ENCODE results near the gene PPP1R27.

DNA sequence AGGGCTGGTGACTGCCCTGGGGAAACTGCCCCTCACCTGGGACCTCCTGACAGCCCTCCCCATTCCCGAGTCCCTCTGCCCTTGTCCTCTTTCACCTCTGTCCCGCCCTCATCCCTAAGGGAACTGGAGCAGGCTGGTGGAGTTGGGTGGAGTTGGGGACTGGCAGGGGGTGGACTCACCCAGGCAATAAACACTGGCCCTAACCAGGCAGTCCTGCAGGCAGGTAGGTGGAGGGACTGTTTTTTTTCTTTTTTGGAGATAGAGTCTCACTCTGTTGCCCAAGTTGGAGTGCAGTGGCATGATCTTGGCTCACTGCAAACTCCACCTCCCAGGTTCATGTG is 19.2 kb downstream of the PPP1R27 start:
- TF ChIP-seq, protein P1, sequence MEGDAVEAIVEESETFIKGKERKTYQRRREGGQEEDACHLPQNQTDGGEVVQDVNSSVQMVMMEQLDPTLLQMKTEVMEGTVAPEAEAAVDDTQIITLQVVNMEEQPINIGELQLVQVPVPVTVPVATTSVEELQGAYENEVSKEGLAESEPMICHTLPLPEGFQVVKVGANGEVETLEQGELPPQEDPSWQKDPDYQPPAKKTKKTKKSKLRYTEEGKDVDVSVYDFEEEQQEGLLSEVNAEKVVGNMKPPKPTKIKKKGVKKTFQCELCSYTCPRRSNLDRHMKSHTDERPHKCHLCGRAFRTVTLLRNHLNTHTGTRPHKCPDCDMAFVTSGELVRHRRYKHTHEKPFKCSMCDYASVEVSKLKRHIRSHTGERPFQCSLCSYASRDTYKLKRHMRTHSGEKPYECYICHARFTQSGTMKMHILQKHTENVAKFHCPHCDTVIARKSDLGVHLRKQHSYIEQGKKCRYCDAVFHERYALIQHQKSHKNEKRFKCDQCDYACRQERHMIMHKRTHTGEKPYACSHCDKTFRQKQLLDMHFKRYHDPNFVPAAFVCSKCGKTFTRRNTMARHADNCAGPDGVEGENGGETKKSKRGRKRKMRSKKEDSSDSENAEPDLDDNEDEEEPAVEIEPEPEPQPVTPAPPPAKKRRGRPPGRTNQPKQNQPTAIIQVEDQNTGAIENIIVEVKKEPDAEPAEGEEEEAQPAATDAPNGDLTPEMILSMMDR (IDR thresholded peaks at IDR 0.05 in 2 of 3, conservative IDR thresholded peaks at IDR 0.05 in 1 of 3; ENCODE audit: insufficient read depth in 2 of 3, low read depth in 1 of 3, low read length in 3 of 3), result no peak
- TF ChIP-seq, protein P2, sequence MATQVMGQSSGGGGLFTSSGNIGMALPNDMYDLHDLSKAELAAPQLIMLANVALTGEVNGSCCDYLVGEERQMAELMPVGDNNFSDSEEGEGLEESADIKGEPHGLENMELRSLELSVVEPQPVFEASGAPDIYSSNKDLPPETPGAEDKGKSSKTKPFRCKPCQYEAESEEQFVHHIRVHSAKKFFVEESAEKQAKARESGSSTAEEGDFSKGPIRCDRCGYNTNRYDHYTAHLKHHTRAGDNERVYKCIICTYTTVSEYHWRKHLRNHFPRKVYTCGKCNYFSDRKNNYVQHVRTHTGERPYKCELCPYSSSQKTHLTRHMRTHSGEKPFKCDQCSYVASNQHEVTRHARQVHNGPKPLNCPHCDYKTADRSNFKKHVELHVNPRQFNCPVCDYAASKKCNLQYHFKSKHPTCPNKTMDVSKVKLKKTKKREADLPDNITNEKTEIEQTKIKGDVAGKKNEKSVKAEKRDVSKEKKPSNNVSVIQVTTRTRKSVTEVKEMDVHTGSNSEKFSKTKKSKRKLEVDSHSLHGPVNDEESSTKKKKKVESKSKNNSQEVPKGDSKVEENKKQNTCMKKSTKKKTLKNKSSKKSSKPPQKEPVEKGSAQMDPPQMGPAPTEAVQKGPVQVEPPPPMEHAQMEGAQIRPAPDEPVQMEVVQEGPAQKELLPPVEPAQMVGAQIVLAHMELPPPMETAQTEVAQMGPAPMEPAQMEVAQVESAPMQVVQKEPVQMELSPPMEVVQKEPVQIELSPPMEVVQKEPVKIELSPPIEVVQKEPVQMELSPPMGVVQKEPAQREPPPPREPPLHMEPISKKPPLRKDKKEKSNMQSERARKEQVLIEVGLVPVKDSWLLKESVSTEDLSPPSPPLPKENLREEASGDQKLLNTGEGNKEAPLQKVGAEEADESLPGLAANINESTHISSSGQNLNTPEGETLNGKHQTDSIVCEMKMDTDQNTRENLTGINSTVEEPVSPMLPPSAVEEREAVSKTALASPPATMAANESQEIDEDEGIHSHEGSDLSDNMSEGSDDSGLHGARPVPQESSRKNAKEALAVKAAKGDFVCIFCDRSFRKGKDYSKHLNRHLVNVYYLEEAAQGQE (IDR thresholded peaks at IDR 0.05; ENCODE audit: borderline replicate concordance), result no peak
- TF ChIP-seq, protein P2 (CRISPR knock-in tag; IDR thresholded peaks at IDR 0.05; ENCODE audit: low read depth), result no peak
- no peak for TF ChIP-seq RFX5 (IDR thresholded peaks at IDR 0.05; ENCODE audit: low read depth, low read length)
- no peak for TF ChIP-seq NFIC (IDR thresholded peaks at IDR 0.05)
- no peak for TF ChIP-seq NRF1 (conservative IDR thresholded peaks at IDR 0.05 in 1 of 2, IDR thresholded peaks at IDR 0.05 in 1 of 2)
- TF ChIP-seq DPF2 (IDR thresholded peaks at IDR 0.05), result no peak
- no peak for TF ChIP-seq ZNF644 (tag; IDR thresholded peaks at IDR 0.05; ENCODE audit: low read depth)
- no peak for TF ChIP-seq CSDE1 (IDR thresholded peaks at IDR 0.05)
- TF ChIP-seq SMAD3 (CRISPR knock-in tag; conservative IDR thresholded peaks at IDR 0.05), result no peak
- TF ChIP-seq, protein P3, sequence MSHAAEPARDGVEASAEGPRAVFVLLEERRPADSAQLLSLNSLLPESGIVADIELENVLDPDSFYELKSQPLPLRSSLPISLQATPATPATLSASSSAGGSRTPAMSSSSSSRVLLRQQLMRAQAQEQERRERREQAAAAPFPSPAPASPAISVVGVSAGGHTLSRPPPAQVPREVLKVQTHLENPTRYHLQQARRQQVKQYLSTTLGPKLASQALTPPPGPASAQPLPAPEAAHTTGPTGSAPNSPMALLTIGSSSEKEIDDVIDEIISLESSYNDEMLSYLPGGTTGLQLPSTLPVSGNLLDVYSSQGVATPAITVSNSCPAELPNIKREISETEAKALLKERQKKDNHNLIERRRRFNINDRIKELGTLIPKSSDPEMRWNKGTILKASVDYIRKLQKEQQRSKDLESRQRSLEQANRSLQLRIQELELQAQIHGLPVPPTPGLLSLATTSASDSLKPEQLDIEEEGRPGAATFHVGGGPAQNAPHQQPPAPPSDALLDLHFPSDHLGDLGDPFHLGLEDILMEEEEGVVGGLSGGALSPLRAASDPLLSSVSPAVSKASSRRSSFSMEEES (CRISPR knock-in tag; IDR thresholded peaks at IDR 0.05), result no peak
